ENCODE measurements around the gene LHPP. TPM values are rescaled to one million over a fixed set of nuclear protein-coding genes. Genes with fewer than 3 reads are reported as not detected.

Gene LHPP
- total RNA-seq, 1 donor from 2014 or later = 15.3 TPM

- Mint-ChIP-seq H3K4me1 (ENCODE audit: low read depth) (peaks cover 6% of the 10 kb centered on the region), H3K36me3 (ENCODE audit: low read depth) (no peaks in the 10 kb centered on the region), H3K27me3 (ENCODE audit: low read depth) (no peaks in the 10 kb centered on the region), H3K4me3 (ENCODE audit: unreplicated experiment) (no peak overlapping the region), H3K9me3 (ENCODE audit: low read depth) (no peaks in the 10 kb centered on the region), H3K27ac (ENCODE audit: unreplicated experiment) (no peak overlapping the region)
- TF ChIP-seq CTCF (IDR thresholded peaks at IDR 0.05) = no peak
- no peak for DNase-seq (ENCODE audit: low spot score)
These were observed 200.1 kb downstream of the LHPP start for GRCh38 chr10:124661660-124662180.

GRCh38 chr10:124663228-124663627, 201.6 kb downstream of the LHPP start:
- no peaks in the 10 kb centered on the region for H3K27me3 Mint-ChIP-seq (ENCODE audit: low read depth)
- no peaks in the 10 kb centered on the region for H3K36me3 Mint-ChIP-seq (ENCODE audit: low read depth)
- H3K9me3 Mint-ChIP-seq (ENCODE audit: low read depth) = no peaks in the 10 kb centered on the region
- no peak for TF ChIP-seq CTCF (IDR thresholded peaks at IDR 0.05)
- no peak overlapping the region for H3K27ac Mint-ChIP-seq (ENCODE audit: unreplicated experiment)
- H3K4me1 Mint-ChIP-seq (ENCODE audit: low read depth) = peaks cover 9% of the 10 kb centered on the region
- no peak for DNase-seq (ENCODE audit: low spot score)
- no peak overlapping the region for H3K4me3 Mint-ChIP-seq (ENCODE audit: unreplicated experiment)

Other genes starting within 250 kb of the LHPP start
- 151 to 183 TPM (median 152 TPM) in 3 replicates for gene OAT, start 42.9 kb upstream of the LHPP start, total RNA-seq
- gene NKX1-2, start 11.8 kb upstream of the LHPP start, total RNA-seq = not detected in 3 replicates